ENCODE measurements around the gene DEPP1. TPM values are rescaled to one million over a fixed set of nuclear protein-coding genes. Genes with fewer than 3 reads are reported as not detected.

Gene DEPP1
- total RNA-seq, 2 donors from 2014 or later = 11.1 to 20.2 TPM

DNA sequence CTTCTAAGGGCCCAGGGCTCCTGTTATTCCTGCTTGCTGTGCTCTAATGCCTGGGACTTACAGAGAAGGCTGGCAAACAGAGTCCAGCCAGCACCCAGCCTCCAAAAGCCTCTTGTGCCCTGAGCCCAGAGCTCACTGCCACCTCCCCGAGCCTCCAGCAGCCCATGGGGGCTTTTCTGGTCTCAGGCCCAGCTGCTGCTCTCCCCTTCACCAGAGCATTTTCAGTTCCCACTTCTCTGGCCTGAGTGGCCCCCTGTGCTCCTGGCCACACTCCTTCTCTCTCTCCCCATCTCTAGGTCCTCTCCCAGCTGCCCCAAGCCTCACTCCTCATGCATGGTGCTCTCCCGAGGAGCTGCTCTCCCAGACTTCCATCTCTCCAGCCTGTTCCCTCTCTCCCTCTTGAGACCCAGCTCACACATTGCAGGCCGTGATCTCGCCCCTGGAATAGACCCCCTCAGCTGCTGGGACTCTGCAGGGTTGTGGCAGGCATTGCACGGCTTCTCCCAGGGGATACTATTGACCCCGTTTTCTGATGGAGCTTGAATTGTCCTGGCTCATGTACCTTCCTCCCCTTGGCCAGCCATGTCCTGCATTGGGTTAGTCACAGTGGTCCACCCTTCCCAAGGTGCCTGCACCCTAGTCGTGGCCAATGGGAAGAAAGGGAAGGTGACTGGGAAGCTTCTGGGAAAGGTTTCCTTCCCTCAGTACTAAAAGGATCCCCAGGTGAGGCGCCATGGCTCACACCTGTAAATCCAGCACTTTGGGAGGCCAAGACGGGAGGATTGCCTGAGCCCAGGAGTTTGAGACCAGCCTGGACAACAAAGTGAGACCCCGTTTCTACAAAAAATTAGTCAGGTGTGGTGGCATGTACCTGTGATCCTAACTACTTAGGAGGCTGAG, 28.0 kb downstream of the DEPP1 start:
- intact Hi-C loops (cut with DNase I) = no loop called here
- Histone ChIP-seq H3K27me3 (no peaks in the 10 kb centered on the region), H3K36me3 (no peaks in the 10 kb centered on the region), H3K27ac (no peak overlapping the region), H3K4me3 (no peak overlapping the region), H3K4me1 (no peaks in the 10 kb centered on the region), H3K9me3 (no peaks in the 10 kb centered on the region), H3K9ac (ENCODE audit: low read depth in 2 of 2, low read length in 2 of 2) (no peak overlapping the region)
- peak; percentile 11 for DNase-seq
- TF ChIP-seq CTCF (IDR thresholded peaks at IDR 0.05) = no peak

- intact Hi-C loops (cut with DNase I) = no loop called here
- Histone ChIP-seq H3K4me1 (no peaks in the 10 kb centered on the region), H3K27me3 (no peaks in the 10 kb centered on the region), H3K27ac (no peak overlapping the region), H3K9ac (ENCODE audit: low read depth in 2 of 2, low read length in 2 of 2) (no peak overlapping the region), H3K9me3 (no peaks in the 10 kb centered on the region), H3K4me3 (no peak overlapping the region), H3K36me3 (no peaks in the 10 kb centered on the region)
- DNase-seq = no peak
- no peak for TF ChIP-seq CTCF (IDR thresholded peaks at IDR 0.05)
Measured at GRCh38 chr10:44949915-44950314, 28.7 kb downstream of the DEPP1 start.

- no peaks in the 10 kb centered on the region for H3K9me3 ChIP-seq
- H3K4me1 ChIP-seq = no peaks in the 10 kb centered on the region
- no peak for DNase-seq
- no peak overlapping the region for H3K9ac ChIP-seq (ENCODE audit: low read depth in 2 of 2, low read length in 2 of 2)
- no peak overlapping the region for H3K27ac ChIP-seq
- intact Hi-C loops (cut with DNase I) = no loop called here
- no peak for TF ChIP-seq CTCF (IDR thresholded peaks at IDR 0.05)
- no peaks in the 10 kb centered on the region for H3K27me3 ChIP-seq
- no peak overlapping the region for H3K4me3 ChIP-seq
- H3K36me3 ChIP-seq = no peaks in the 10 kb centered on the region
Measured at GRCh38 chr10:44949127-44949802, 29.3 kb downstream of the DEPP1 start.

GRCh38 chr10:44948642-44949041, 30.0 kb downstream of the DEPP1 start:
- Histone ChIP-seq H3K27me3 (no peaks in the 10 kb centered on the region), H3K9ac (ENCODE audit: low read depth in 2 of 2, low read length in 2 of 2) (no peak overlapping the region), H3K9me3 (no peaks in the 10 kb centered on the region), H3K4me1 (no peaks in the 10 kb centered on the region), H3K4me3 (no peak overlapping the region), H3K27ac (no peak overlapping the region), H3K36me3 (no peaks in the 10 kb centered on the region)
- no peak for DNase-seq
- intact Hi-C loops (cut with DNase I) = no loop called here
- no peak for TF ChIP-seq CTCF (IDR thresholded peaks at IDR 0.05)

GRCh38 chr10:44947371-44948152, 31.0 kb downstream of the DEPP1 start:
- Histone ChIP-seq H3K9ac (ENCODE audit: low read depth in 2 of 2, low read length in 2 of 2) (no peak overlapping the region), H3K9me3 (no peaks in the 10 kb centered on the region), H3K4me1 (no peaks in the 10 kb centered on the region), H3K27ac (no peak overlapping the region), H3K4me3 (no peak overlapping the region), H3K36me3 (no peaks in the 10 kb centered on the region), H3K27me3 (no peaks in the 10 kb centered on the region)
- TF ChIP-seq CTCF (IDR thresholded peaks at IDR 0.05) = no peak
- peak; percentile 16 for DNase-seq
- intact Hi-C loops (cut with DNase I) = no loop called here
